Gastrocnemius medialis (tissue), 4 donors: ENCODE data around the gene KCP. TPM values are rescaled to one million over a fixed set of nuclear protein-coding genes. Genes with fewer than 3 reads are reported as not detected.

ENCODE experiments used
- ATAC-seq, 2 donors: fragments of 150-250 bp; one replicate each; pipeline ENCODE4 v1.9.1; 2016
- DNase-seq, 2 donors: peaks; one replicate each; pipeline ENCODE4 v3.0.0-alpha.2; 2019
- H3K27ac ChIP-seq, 4 donors: fragments of 200-600 bp; sonication (generic); 1 replicate in 1 of 4; 2 replicates in 3 of 4; pipeline ENCODE4 v1.5.1; 2016 to 2018; ENCODE audit warnings: mild to moderate bottlenecking in 2 of 4, moderate library complexity in 1 of 4
- H3K27me3 ChIP-seq, 3 donors: fragments of 200-600 bp; sonication (generic) in 2 of 3; 1 replicate in 1 of 3; 2 replicates in 2 of 3; pipeline versions ENCODE4 v1.5.1 to v1.6.0; 2016 to 2019; ENCODE audit warnings: mild to moderate bottlenecking in 1 of 3, moderate library complexity in 1 of 3
- H3K36me3 ChIP-seq, 2 donors: fragments of 200-600 bp; sonication (generic) in 1 of 2; one replicate each; pipeline ENCODE4 v1.5.1; 2017 to 2018
- H3K4me1 ChIP-seq, 2 donors: fragments of 200-600 bp; sonication (generic) in 1 of 2; one replicate each; pipeline ENCODE4 v1.5.1; 2016 to 2017; ENCODE audit warnings: mild to moderate bottlenecking in 2 of 2
- H3K4me3 ChIP-seq, 4 donors: fragments of 200-600 bp; sonication (generic) in 3 of 4; 1 replicate in 1 of 4; 2 replicates in 3 of 4; pipeline ENCODE4 v1.5.1; 2016 to 2019; ENCODE audit warnings: mild to moderate bottlenecking in 2 of 4
- H3K9me3 ChIP-seq, 3 donors: fragments of 200-600 bp; sonication (generic) in 2 of 3; 1 replicate in 1 of 3; 2 replicates in 2 of 3; pipeline ENCODE4 v1.5.1; 2016 to 2019
- CTCF ChIP-seq, 5 experiments: fragments of 450-650 bp in 3 of 5; fragments of 200-600 bp in 2 of 5; sonication (generic) in 2 of 5; IDR thresholded peaks in 4 of 5; conservative IDR thresholded peaks in 1 of 5; 1 replicate in 4 of 5; 2 replicates in 1 of 5; pipeline ENCODE4 v1.5.1; 2016 to 2019; ENCODE audit warnings: antibody characterized with exemption in 5 of 5, mild to moderate bottlenecking in 3 of 5, moderate library complexity in 3 of 5
- POLR2A ChIP-seq, 2 donors: fragments of 450-650 bp; IDR thresholded peaks; one replicate each; pipeline ENCODE4 v1.6.1; 2017; ENCODE audit warnings: antibody characterized with exemption in 2 of 2, mild to moderate bottlenecking in 2 of 2, moderate library complexity in 2 of 2
- in situ Hi-C, 4 donors: fragments of 200-750 bp; cut with MboI; loops; one replicate each; pipeline versions ENCODE4 v1.15.0 to v1.8.0; 2017; ENCODE audit warnings: low sequenced_read_pairs in 4 of 4
- intact Hi-C: fragments of 100-400 bp; cut with DNase I; formaldehyde crosslinking; loops from one replicate; pipeline ENCODE4 v1.15.1; 2023; ENCODE audit warnings: low total_unique reads
- total RNA-seq, 4 donors: library from RNA; depleted of rRNA; stranded (reverse); fragments of >200 nt; gene quantifications; one replicate each; pipeline versions ENCODE4 v1.1.0 to v1.2.3, GENCODE V29; 2016

KCP gene
- total RNA-seq, 4 donors from 2014 or later, result 0.10 TPM; not detected in 3

- H3K4me1 ChIP-seq, result peaks cover 31 to 45% of the 10 kb centered on the region in 2 donors
- in situ Hi-C loops, result loop anchor here in 2 of 4 donors (10.0 to 25.0 kb wide), 2 partner anchors 118 to 401 kb away; partner anchors contain the start of gene HILPDA (in 1 of the 2)
- no peaks in the 10 kb centered on the region for H3K36me3 ChIP-seq
- intact Hi-C loops, result loop anchor here (2.0 kb wide), 2 partner anchors 20 to 32 kb away; partner anchors contain the start of gene FLNC
- ATAC-seq (peak; percentile 68 to 85), DNase-seq (peak; percentile 95 to 97)
- H3K27me3 ChIP-seq, result no peaks in the 10 kb centered on the region
- peak within 1 kb of the TSS; percentile 72 to 88 (median 79) for H3K4me3 ChIP-seq
- TF ChIP-seq CTCF (IDR thresholded peaks at IDR 0.05 in 4 of 5, conservative IDR thresholded peaks at IDR 0.05 in 1 of 5) (peak in 2 of 5 experiments; percentile 26 to 40), POLR2A (IDR thresholded peaks at IDR 0.05) (peak; percentile 76 to 84)
- H3K27ac ChIP-seq, result peak within 1 kb of the TSS; percentile 82 to 91 (median 84)
- H3K9me3 ChIP-seq, result no peaks in the 10 kb centered on the region
Measured at GRCh38 chr7:128862571-128863432, 47.7 kb downstream of the KCP start, which contains the start of gene ATP6V1F. Gene ATP6V1F, plus strand, starts transcription at chr7:128862856. Its CDS starts 49 bp downstream, at chr7:128862905.

- H3K36me3 ChIP-seq, result peaks cover 0 to 3% of the 10 kb centered on the region in 2 donors
- H3K27ac ChIP-seq, result peak overlapping the region; percentile 82 to 91 (median 84)
- no peaks in the 10 kb centered on the region for H3K9me3 ChIP-seq
- intact Hi-C loops, result loop anchor here (2.0 kb wide), 2 partner anchors 19 to 31 kb away; partner anchors contain the start of gene FLNC
- peak overlapping the region; percentile 72 to 88 (median 79) for H3K4me3 ChIP-seq
- H3K27me3 ChIP-seq, result no peaks in the 10 kb centered on the region
- in situ Hi-C loops, result loop anchor here in 2 of 4 donors (10.0 to 25.0 kb wide), 2 partner anchors 117 to 400 kb away; partner anchors contain the start of gene HILPDA (in 1 of the 2)
- DNase-seq (no peak), ATAC-seq (peak in 1 of 2 donors; percentile 0)
- TF ChIP-seq CTCF (IDR thresholded peaks at IDR 0.05 in 4 of 5, conservative IDR thresholded peaks at IDR 0.05 in 1 of 5) (no peak), POLR2A (IDR thresholded peaks at IDR 0.05) (no peak)
- peaks cover 31 to 48% of the 10 kb centered on the region in 2 donors for H3K4me1 ChIP-seq
Measured at GRCh38 chr7:128861957-128862570, 48.4 kb downstream of the KCP start.

- Histone ChIP-seq H3K4me1 (peaks cover 31 to 51% of the 10 kb centered on the region in 2 donors), H3K4me3 (no peak overlapping the region), H3K9me3 (no peaks in the 10 kb centered on the region), H3K36me3 (peaks cover 0 to 19% of the 10 kb centered on the region in 2 donors), H3K27ac (peak overlapping the region; percentile 82 to 91 (median 84)), H3K27me3 (no peaks in the 10 kb centered on the region)
- peak; percentile 34 to 37 for ATAC-seq
- in situ Hi-C loops, result loop anchor here in 2 of 4 donors (10.0 to 25.0 kb wide), 2 partner anchors 116 to 398 kb away; partner anchors contain the start of gene HILPDA (in 1 of the 2)
- peak in 1 of 2 donors; percentile 4 for TF ChIP-seq POLR2A (IDR thresholded peaks at IDR 0.05)
- peak in 2 of 5 experiments; percentile 20 to 31 for TF ChIP-seq CTCF (IDR thresholded peaks at IDR 0.05 in 4 of 5, conservative IDR thresholded peaks at IDR 0.05 in 1 of 5)
- intact Hi-C loops, result no loop called here
- DNase-seq, result peak in 1 of 2 donors; percentile 75
Measured at GRCh38 chr7:128860158-128861073, 50.1 kb downstream of the KCP start.
